ENCODE measurements around the gene RAB44. TPM values are rescaled to one million over a fixed set of nuclear protein-coding genes. Genes with fewer than 3 reads are reported as not detected.
A peak's percentile ranks its signal among the peaks of the same experiment; 100 is the strongest.

The RAB44 gene
- total RNA-seq, 1 donor from 2014 or later, result 0.20 TPM

DNA sequence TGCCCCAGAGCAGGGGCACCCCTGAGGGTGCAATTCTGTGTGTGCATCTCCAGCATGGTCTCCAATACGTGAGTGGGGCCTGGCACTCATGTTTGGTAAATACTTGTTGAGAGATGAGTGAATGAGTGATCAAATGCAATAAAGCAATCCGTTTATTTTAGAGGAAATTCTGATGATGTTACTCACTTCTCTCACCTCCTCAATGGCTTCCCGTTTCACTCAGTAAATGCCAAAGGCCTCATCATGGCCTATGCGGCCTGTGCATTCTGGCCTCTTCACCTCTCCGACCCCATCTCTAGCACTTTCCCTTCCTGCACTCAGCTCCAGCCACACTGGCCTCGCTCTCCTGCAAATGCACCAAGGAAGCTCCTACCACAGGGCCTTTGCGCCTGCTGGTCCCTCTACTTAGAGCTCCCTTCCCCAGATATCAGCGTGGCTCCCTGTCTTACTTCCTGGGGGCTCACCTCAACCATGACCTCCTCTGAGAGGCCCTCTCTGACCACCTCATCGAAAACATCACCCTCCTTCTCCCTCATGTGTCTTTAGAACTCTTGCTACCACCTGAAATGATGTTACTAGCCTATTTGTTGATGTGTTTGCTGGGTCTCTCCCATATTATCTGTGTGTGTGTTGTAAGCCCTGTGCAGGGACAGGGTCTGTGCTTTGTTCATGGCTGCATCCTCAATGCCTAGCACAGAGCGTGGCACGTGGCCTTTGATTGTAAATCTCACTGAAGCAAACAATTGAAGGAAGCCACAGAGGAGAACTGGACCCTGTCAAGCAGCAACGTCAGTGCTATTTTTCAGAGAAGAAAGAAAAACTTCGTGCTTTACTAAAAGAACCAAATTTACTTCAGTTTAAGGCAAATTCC lies 42.6 kb downstream of the RAB44 start:
- ChIA-PET POLR2A (interaction anchor here (0.5 to 1.6 kb wide), 3 partner anchors 13 to 132 kb away, joined by 3 read pairs; no protein-coding TSS in a partner anchor), CTCF (no interaction called here)
- TF ChIP-seq, protein P1, sequence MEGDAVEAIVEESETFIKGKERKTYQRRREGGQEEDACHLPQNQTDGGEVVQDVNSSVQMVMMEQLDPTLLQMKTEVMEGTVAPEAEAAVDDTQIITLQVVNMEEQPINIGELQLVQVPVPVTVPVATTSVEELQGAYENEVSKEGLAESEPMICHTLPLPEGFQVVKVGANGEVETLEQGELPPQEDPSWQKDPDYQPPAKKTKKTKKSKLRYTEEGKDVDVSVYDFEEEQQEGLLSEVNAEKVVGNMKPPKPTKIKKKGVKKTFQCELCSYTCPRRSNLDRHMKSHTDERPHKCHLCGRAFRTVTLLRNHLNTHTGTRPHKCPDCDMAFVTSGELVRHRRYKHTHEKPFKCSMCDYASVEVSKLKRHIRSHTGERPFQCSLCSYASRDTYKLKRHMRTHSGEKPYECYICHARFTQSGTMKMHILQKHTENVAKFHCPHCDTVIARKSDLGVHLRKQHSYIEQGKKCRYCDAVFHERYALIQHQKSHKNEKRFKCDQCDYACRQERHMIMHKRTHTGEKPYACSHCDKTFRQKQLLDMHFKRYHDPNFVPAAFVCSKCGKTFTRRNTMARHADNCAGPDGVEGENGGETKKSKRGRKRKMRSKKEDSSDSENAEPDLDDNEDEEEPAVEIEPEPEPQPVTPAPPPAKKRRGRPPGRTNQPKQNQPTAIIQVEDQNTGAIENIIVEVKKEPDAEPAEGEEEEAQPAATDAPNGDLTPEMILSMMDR (IDR thresholded peaks at IDR 0.05), result no peak
- ATAC-seq (ENCODE audit: low read depth) (no peak), DNase-seq (no peak)
- peak overlapping the region; percentile 42 for H3K4me3 Mint-ChIP-seq
- peaks cover 34% of the 10 kb centered on the region for H3K36me3 Mint-ChIP-seq (ENCODE audit: low read depth)
- H3K9me3 Mint-ChIP-seq, result no peaks in the 10 kb centered on the region
- H3K27ac Mint-ChIP-seq, result peak overlapping the region; percentile 77
- H3K4me1 Mint-ChIP-seq, result peaks cover 74% of the 10 kb centered on the region
- intact Hi-C loops (cut with micrococcal nuclease), result loop anchor here (2.0 kb wide), 1 partner anchor 17 kb away; no protein-coding TSS in a partner anchor
- no peaks in the 10 kb centered on the region for H3K27me3 Mint-ChIP-seq

DNA sequence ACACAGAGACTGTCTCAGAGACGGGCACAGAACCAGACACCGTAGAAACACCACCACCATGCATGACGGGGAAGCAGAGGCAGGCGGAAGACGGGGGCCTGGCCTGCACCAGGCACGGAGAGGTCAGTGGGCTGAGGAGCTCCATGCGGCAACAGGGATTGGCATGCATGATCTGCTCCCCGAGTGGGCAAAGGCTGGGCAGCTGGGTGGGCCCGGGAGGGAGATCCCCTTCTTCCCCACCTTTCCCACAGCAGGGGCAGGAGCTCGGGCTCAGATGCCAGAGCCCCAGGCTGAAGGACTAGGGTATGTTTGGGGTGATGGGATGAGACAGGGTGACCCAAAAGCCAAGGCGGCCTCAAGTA lies 43.2 kb downstream of the RAB44 start:
- POLR2A ChIA-PET, result interaction anchor here (0.5 to 1.6 kb wide), 3 partner anchors 13 to 132 kb away, joined by 3 read pairs; no protein-coding TSS in a partner anchor

DNA sequence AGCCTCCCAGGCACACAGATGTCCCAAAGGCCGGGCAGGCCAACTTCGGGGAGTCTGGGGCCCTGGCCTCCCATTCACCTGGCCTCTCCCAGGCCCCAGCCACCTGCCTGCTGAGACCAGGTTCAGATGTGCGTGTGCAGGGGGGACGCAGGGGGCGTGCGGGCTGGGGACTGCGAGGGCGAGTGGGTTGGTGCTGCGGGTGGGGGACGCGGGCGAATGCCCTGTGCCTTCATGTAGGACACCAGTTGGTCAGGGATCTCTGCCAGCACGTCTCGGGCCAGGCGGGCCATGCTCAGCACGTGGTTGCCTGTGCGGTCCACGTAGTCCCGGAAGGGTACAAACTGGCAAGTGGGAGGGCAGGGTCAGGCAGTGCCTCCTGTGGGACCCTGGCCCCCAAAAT lies 44.5 kb downstream of the RAB44 start:
- TF ChIP-seq, protein P1 (IDR thresholded peaks at IDR 0.05), result no peak
- CTCF ChIA-PET, result no interaction called here
- H3K27ac Mint-ChIP-seq, result no peak overlapping the region
- no peaks in the 10 kb centered on the region for H3K9me3 Mint-ChIP-seq
- POLR2A ChIA-PET, result no interaction called here
- H3K4me1 Mint-ChIP-seq, result peaks cover 80% of the 10 kb centered on the region
- ATAC-seq (ENCODE audit: low read depth), result no peak
- intact Hi-C loops (cut with micrococcal nuclease), result no loop called here
- H3K4me3 Mint-ChIP-seq, result no peak overlapping the region
- H3K36me3 Mint-ChIP-seq (ENCODE audit: low read depth), result peaks cover 52% of the 10 kb centered on the region
- no peaks in the 10 kb centered on the region for H3K27me3 Mint-ChIP-seq
- DNase-seq, result no peak

More for the DNA sequence above, 43.2 kb downstream of the RAB44 start:
- intact Hi-C loops (cut with micrococcal nuclease), result loop anchor here (2.0 kb wide), 1 partner anchor 16 kb away; no protein-coding TSS in a partner anchor
- Mint-ChIP-seq H3K9me3 (no peaks in the 10 kb centered on the region), H3K27me3 (no peaks in the 10 kb centered on the region), H3K4me1 (peaks cover 77% of the 10 kb centered on the region), H3K27ac (peak overlapping the region; percentile 77), H3K36me3 (ENCODE audit: low read depth) (peaks cover 40% of the 10 kb centered on the region), H3K4me3 (peak overlapping the region; percentile 42)
- no peak for ATAC-seq (ENCODE audit: low read depth)
- DNase-seq, result no peak
- TF ChIP-seq, protein P1 (IDR thresholded peaks at IDR 0.05), result no peak
- CTCF ChIA-PET, result no interaction called here

DNA sequence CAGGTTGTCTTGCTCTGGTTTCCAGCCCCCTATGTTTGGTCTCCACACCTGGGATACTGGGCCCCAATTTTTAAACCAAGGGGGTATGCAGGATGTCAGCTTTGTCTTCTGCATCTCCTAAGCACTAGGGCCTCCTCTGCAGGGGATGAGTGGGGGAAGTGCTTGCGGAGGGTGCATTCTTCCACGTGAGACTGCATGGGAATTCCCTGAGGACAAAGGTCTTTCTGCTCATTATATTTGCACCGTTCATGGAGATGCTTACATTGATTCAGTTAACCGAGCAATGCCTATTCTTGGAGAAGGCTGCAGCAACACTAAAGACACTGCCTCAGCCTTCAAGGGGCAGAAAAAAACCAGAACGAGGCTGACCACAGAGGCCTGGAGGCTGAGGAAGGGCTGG lies 45.4 kb downstream of the RAB44 start:
- CTCF ChIA-PET, result no interaction called here
- POLR2A ChIA-PET, result no interaction called here
- TF ChIP-seq, protein P1 (IDR thresholded peaks at IDR 0.05), result no peak
- H3K4me3 Mint-ChIP-seq, result peak overlapping the region; percentile 21
- H3K9me3 Mint-ChIP-seq, result no peaks in the 10 kb centered on the region
- peaks cover 58% of the 10 kb centered on the region for H3K36me3 Mint-ChIP-seq (ENCODE audit: low read depth)
- H3K4me1 Mint-ChIP-seq, result peaks cover 76% of the 10 kb centered on the region
- DNase-seq, result no peak
- intact Hi-C loops (cut with micrococcal nuclease), result no loop called here
- no peak for ATAC-seq (ENCODE audit: low read depth)
- peak overlapping the region; percentile 27 for H3K27ac Mint-ChIP-seq
- no peaks in the 10 kb centered on the region for H3K27me3 Mint-ChIP-seq

DNA sequence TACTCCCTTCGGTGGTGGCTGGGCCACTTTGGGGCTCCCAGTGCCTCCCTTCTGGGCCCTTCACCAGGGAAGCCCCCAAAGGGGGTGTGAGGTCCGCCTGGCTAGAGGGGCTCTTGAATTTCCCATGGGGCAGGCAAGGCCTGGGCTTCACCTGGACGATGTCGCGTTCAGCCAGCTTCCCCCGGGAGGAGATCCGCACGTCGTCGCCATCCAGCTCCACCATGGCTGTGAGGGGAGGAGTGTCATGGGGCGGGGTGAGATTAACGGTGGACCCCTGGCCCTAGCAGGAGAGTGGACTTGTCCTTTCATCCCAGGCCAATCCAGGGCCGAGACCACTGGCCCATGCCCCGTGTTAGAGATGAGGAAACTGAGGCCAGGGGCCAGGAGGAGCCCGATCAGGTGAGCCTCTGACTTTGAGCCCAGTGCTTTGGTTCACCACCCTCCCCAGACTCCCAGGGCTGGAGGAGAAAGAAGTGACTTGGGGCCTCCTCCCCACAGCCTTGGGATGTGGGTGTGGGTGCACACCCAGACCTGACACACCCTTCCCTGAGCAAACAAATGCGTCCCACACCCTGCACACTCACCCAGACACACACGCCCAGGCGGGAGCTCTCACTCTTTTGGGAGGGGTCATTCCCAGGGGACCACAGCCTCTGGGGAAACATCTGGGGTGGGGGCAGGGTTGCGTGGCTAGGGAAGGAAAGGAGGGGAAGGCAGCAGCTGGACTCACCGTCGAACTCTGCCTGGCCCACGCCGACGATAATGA lies 46.1 kb downstream of the RAB44 start:
- ChIA-PET CTCF (interaction anchor here (1.5 kb wide), 1 partner anchor 15 kb away, joined by 3 read pairs; no protein-coding TSS in a partner anchor), POLR2A (interaction anchor here (0.9 to 1.3 kb wide), 3 partner anchors 12 to 140 kb away, joined by 3 to 4 read pairs (median 4); partner anchors contain the start of gene CDKN1A)
- DNase-seq, result no peak
- intact Hi-C loops (cut with micrococcal nuclease), result no loop called here
- Mint-ChIP-seq H3K27me3 (no peaks in the 10 kb centered on the region), H3K4me1 (peaks cover 75% of the 10 kb centered on the region), H3K36me3 (ENCODE audit: low read depth) (peaks cover 65% of the 10 kb centered on the region), H3K9me3 (peaks cover 3% of the 10 kb centered on the region), H3K4me3 (peak overlapping the region; percentile 59), H3K27ac (peak overlapping the region; percentile 84)
- TF ChIP-seq, protein P1 (IDR thresholded peaks at IDR 0.05), result no peak
- ATAC-seq (ENCODE audit: low read depth), result peak; percentile 32

Measured in activated B cell treated with CpG ODN at 0.5 μM for 24 hours (primary cell).